MM.1S (cell line): Measurements from ENCODE around the gene EXOC6.

Experiments used
- EZH2 ChIP-seq: fragments of 300-600 bp; sonication (generic); optimal IDR thresholded peaks from 2 replicates; pipeline ENCODE3; 2017; ENCODE audit warnings: low read depth, mild to moderate bottlenecking, antibody characterized with exemption, low read length, mixed read lengths
- EZH2phosphoT487 ChIP-seq: fragments of 300-600 bp; sonication (generic); IDR thresholded peaks from 2 replicates; pipeline ENCODE4 v1.6.1; 2018; ENCODE audit warnings: antibody characterized with exemption, low read length
- TF ChIP-seq, protein P1 (sequence below): fragments of 300-600 bp; sonication (generic); IDR thresholded peaks from 2 replicates; pipeline ENCODE4 v1.5.1; 2016; ENCODE audit warnings: antibody characterized with exemption, low read length, mixed read lengths

GRCh38 chr10:92868036-92868435, 19.7 kb downstream of the EXOC6 start:
- TF ChIP-seq, protein P1, sequence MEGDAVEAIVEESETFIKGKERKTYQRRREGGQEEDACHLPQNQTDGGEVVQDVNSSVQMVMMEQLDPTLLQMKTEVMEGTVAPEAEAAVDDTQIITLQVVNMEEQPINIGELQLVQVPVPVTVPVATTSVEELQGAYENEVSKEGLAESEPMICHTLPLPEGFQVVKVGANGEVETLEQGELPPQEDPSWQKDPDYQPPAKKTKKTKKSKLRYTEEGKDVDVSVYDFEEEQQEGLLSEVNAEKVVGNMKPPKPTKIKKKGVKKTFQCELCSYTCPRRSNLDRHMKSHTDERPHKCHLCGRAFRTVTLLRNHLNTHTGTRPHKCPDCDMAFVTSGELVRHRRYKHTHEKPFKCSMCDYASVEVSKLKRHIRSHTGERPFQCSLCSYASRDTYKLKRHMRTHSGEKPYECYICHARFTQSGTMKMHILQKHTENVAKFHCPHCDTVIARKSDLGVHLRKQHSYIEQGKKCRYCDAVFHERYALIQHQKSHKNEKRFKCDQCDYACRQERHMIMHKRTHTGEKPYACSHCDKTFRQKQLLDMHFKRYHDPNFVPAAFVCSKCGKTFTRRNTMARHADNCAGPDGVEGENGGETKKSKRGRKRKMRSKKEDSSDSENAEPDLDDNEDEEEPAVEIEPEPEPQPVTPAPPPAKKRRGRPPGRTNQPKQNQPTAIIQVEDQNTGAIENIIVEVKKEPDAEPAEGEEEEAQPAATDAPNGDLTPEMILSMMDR, result no peak
- TF ChIP-seq EZH2phosphoT487 (no peak), EZH2 (no peak)
